ENCODE results near the gene BLOC1S6.

The BLOC1S6 gene

DNA sequence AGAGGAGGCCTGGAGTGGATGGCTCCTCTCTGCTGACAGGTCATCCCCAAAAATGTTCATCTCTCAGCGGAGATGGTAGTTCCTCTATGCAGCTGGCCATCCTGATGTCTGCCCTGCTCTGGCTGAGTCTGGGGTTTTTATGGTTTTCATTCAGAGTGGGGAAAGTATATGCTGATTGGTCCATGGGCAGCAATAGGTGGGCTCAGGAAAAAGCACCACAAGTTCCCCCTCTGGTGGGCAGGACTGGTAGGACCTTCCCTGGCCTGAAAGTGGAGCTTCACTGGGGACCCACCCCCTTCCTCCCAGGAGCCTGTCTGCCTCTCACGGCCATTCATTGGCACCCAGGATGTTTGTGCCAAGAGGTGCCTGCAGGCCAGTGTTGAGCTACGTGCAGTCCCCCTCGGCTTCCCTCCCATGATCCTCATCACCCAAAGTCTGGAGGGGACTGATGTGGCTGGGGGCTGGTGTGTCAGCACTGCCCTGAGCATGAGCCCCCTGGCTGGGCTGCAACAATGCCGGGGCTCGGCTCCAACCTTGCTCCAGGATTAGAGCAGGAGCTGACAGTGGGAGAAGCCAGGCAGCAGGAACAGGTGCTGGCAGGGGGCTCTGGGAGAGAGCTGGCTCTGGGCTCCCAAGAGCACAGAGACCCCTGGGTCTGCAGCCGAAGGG, 13.1 kb upstream of the BLOC1S6 start:
- FAIRE-seq, result no peak
- TF ChIP-seq POLR2A (IDR thresholded peaks at IDR 0.05; ENCODE audit: low read depth, low read length), result no peak
- DNase-seq (ENCODE audit: insufficient read length, low spot score), result no peak

GRCh38 chr15:45581919-45582318, 5.3 kb upstream of the BLOC1S6 start:
- FAIRE-seq, result no peak
- TF ChIP-seq POLR2A (IDR thresholded peaks at IDR 0.05; ENCODE audit: low read depth, low read length), result no peak
- no peak for DNase-seq (ENCODE audit: insufficient read length, low spot score)

DNA sequence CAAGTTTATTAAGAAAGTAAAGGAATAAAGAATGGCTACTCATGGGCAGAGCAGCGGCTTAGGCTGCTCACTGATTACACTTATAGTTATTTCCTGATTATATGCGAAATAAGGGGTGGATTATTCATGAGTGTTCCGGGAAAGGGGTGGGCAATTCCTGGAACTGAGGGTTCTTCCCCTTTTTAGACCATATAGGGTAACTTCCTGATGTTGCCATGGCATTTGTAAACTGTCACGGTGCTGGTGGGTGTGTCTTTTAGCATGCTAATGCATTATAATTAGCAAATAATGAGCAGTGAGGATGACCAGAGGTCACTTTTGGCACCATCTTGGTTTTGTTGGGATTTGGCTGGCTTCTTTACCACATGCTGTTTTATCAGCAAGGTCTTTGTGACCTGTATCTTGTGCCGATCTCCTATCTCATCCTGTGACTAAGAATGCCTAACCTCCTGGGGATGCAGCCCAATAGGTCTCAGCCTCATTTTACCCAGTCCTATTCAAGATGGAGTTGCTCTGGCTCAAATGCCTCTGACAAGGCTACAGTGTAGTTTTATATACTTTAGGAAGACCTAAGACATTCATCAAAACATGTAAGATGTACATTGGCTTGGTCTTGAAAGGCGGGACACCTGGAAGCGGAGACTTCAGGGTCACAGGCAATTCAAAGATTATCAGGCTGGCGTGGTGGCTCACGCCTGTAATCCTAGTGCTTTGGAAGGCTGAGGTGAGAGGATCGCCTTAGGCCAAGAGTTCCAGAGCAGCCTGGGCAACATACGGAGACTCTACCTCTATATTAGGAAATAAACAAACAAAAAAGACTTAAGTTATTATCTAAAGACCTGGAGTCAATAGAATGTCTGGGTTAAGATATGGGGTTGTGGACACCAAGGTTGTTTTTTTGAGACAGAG, 3.2 kb upstream of the BLOC1S6 start:
- no peak for TF ChIP-seq POLR2A (IDR thresholded peaks at IDR 0.05; ENCODE audit: low read depth, low read length)
- DNase-seq (ENCODE audit: insufficient read length, low spot score), result no peak
- no peak for FAIRE-seq

DNA sequence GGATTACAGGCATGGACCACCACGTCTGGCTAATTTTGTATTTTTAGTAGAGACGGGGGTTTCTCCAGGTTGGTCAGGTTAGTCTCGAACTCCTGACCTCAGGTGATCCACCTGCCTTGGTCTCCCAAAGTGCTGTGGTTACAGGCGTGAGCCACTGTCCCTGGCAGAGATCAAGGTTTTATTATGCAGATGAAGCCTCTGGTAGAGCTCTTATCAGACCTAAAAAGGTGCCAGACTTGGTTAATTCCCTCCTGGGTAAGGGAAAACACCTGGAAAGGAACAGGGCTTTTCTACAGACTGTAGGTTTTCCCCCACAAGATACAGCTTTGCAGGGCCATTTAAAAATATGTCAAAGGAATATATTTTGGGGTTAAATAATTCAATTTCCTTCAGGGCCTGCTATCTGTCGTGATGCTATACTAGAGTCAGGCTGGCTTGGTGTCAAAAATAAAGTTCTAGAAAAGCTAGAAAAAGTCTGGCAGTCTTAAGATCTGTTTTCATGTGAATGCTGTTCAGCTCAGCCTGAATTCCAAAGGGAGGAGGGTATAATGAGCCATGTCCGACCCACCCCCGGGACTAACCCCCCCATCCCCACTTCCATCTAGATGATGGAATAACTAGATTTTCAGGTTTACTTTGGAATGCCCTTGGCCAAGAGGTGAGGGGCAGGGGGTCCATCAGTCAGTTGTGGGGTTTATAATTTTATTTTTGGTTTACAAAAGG, 1.9 kb upstream of the BLOC1S6 start:
- no peak for TF ChIP-seq POLR2A (IDR thresholded peaks at IDR 0.05; ENCODE audit: low read depth, low read length)
- no peak for DNase-seq (ENCODE audit: insufficient read length, low spot score)
- FAIRE-seq, result no peak

DNA sequence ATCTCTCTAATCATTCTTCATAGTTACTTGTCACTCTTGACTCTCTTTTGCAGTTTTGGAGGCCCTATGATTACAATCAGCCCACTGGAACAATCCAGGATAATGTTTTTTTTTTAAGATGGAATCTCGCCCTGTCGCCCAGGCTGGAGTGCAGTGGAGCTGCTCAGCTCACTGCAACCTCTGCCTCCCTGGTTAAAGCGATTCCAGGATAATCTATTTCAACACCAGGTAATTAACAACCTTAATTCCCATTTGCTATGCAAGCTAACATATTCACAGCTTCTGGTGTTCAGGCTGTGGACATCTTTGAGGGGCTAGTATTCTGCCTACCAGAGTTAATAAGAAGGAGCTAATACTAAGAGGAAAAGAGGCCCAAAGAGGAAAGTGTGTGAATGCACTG, 1.1 kb upstream of the BLOC1S6 start:
- TF ChIP-seq POLR2A (IDR thresholded peaks at IDR 0.05; ENCODE audit: low read depth, low read length), result no peak
- DNase-seq (ENCODE audit: insufficient read length, low spot score) (no peak), FAIRE-seq (no peak)

GRCh38 chr15:45586601-45587094, 531 bp upstream of the BLOC1S6 start:
- DNase-seq (ENCODE audit: insufficient read length, low spot score) (no peak), FAIRE-seq (no peak)
- TF ChIP-seq POLR2A (IDR thresholded peaks at IDR 0.05; ENCODE audit: low read depth, low read length), result no peak

DNA sequence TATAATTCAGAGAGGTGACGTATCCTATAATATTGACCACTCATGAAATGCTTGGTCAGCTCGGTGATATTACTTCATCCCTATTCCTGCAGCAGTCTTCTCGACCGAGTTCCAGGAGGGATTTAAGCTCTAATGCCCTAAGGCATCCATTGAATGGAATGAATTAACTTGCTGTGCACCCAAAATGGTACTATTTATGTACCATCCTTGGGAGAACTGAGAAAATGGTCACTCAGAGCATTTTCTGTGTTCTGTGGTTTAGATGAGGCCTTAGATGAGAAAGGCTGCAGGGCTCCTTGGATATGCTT, 638 bp downstream of the BLOC1S6 start:
- DNase-seq (ENCODE audit: insufficient read length, low spot score), result no peak
- no peak for FAIRE-seq
- no peak for TF ChIP-seq POLR2A (IDR thresholded peaks at IDR 0.05; ENCODE audit: low read depth, low read length)

- DNase-seq (ENCODE audit: insufficient read length, low spot score) (no peak), FAIRE-seq (no peak)
- no peak for TF ChIP-seq POLR2A (IDR thresholded peaks at IDR 0.05; ENCODE audit: low read depth, low read length)
Measured at GRCh38 chr15:45588219-45588875, 1.2 kb downstream of the BLOC1S6 start.

- TF ChIP-seq POLR2A (IDR thresholded peaks at IDR 0.05; ENCODE audit: low read depth, low read length), result no peak
- FAIRE-seq, result no peak
Measured at GRCh38 chr15:45589256-45589655, 2.1 kb downstream of the BLOC1S6 start.

GRCh38 chr15:45594319-45594718, 7.1 kb downstream of the BLOC1S6 start:
- FAIRE-seq, result no peak
- no peak for TF ChIP-seq POLR2A (IDR thresholded peaks at IDR 0.05; ENCODE audit: low read depth, low read length)
- no peak for DNase-seq (ENCODE audit: insufficient read length, low spot score)

More at GRCh38 chr15:45589256-45589655, 2.1 kb downstream of the BLOC1S6 start:
- no peak for DNase-seq (ENCODE audit: insufficient read length, low spot score)

GRCh38 chr15:45594835-45595530, 7.8 kb downstream of the BLOC1S6 start:
- FAIRE-seq, result no peak
- no peak for DNase-seq (ENCODE audit: insufficient read length, low spot score)
- TF ChIP-seq POLR2A (IDR thresholded peaks at IDR 0.05; ENCODE audit: low read depth, low read length), result no peak

DNA sequence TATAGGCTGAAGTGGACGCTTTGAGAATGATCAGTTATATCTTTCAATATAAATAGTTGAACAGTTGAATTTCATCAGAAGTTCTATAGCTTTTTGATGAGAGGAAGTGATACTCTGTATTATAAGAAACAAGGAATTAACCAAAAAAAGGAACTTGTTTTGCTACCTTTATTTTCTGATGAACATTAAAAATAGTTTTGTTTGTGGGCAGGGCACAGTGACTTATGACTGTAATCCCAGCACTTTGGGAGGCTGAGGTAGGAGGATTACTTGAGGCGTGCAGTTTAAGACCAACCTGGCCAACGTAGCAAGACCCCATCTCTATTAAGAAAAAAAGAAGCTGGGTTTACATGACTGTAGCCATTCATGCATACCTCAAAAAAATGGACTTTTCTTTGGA, 16.7 kb downstream of the BLOC1S6 start:
- FAIRE-seq, result no peak
- no peak for DNase-seq (ENCODE audit: insufficient read length, low spot score)
- TF ChIP-seq POLR2A (IDR thresholded peaks at IDR 0.05; ENCODE audit: low read depth, low read length), result no peak

- no peak for TF ChIP-seq POLR2A (IDR thresholded peaks at IDR 0.05; ENCODE audit: low read depth, low read length)
- DNase-seq (ENCODE audit: insufficient read length, low spot score), result no peak
- no peak for FAIRE-seq
Measured at GRCh38 chr15:45604326-45604725, 17.1 kb downstream of the BLOC1S6 start.
